H1 (cell line): ENCODE data around the gene SH2D4B. TPM values are rescaled to one million over a fixed set of nuclear protein-coding genes. Genes with fewer than 3 reads are reported as not detected.

Experiments used
- CTCF ChIA-PET: fragments of 300-600 bp; sonication (Branson Sonifier 250); formaldehyde crosslinking; loops from one replicate; lab custom pipeline; 2021; ENCODE audit not compliant: partially characterized antibody; lab: Charles Lee
- POLR2A ChIA-PET: fragments of 300-600 bp; sonication (Branson Sonifier 250); formaldehyde crosslinking; loops from one replicate; lab custom pipeline; 2021; ENCODE audit warnings: inconsistent platforms; ENCODE audit not compliant: partially characterized antibody; lab: Charles Lee
- DNase-seq, 2 experiments: peaks; one replicate each; pipeline versions ENCODE4 v3.0.0 to v3.0.0-alpha.2; 2010 to 2022; ENCODE audit warnings: low spot score in 2 of 2, low read depth in 1 of 2, mixed read lengths in 1 of 2
- FAIRE-seq: peaks from 2 replicates; lab custom pipeline; 2011; peaks lifted over from hg19 to GRCh38; lab: Jason Lieb, UNC
- H2AFZ ChIP-seq: 2 replicates; pipeline ENCODE4 v1.8.1; 2012; ENCODE audit warnings: low read length, inconsistent platforms
- H2AK5ac ChIP-seq: 2 replicates; pipeline ENCODE4 v1.6.1; 2013; ENCODE audit warnings: low read depth, low read length
- H2BK120ac ChIP-seq: replicated peaks from 2 replicates; pipeline ENCODE3; 2013; ENCODE audit warnings: low read depth, low read length, inconsistent platforms
- H2BK12ac ChIP-seq: 2 replicates; pipeline ENCODE4 v1.6.1; 2013; ENCODE audit warnings: low read depth, low read length
- H2BK15ac ChIP-seq: 2 replicates; pipeline ENCODE4 v1.6.1; 2013; ENCODE audit warnings: low read length
- H2BK20ac ChIP-seq: 2 replicates; pipeline ENCODE4 v1.6.1; 2013; ENCODE audit warnings: low read length
- H2BK5ac ChIP-seq: 2 replicates; pipeline ENCODE4 v1.6.1; 2013; ENCODE audit warnings: low read depth, low read length
- H3K14ac ChIP-seq: 2 replicates; pipeline ENCODE4 v1.6.1; 2013; ENCODE audit warnings: inconsistent platforms; ENCODE audit not compliant: insufficient read length
- H3K18ac ChIP-seq: 2 replicates; pipeline ENCODE4 v1.6.1; 2013; ENCODE audit warnings: low read length; ENCODE audit errors: extremely low read depth
- H3K23ac ChIP-seq: 2 replicates; pipeline ENCODE4 v1.6.1; 2013; ENCODE audit warnings: inconsistent platforms; ENCODE audit not compliant: insufficient read length
- H3K23me2 ChIP-seq: 2 replicates; pipeline ENCODE4 v1.6.1; 2013; ENCODE audit warnings: low read depth, low read length
- H3K27ac ChIP-seq: 2 replicates; pipeline ENCODE4 v1.6.1; 2011; ENCODE audit warnings: low read depth, low read length, inconsistent platforms
- H3K27me3 ChIP-seq, 4 experiments: replicated peaks in 1 of 4; 1 replicate in 1 of 4; 2 replicates in 3 of 4; pipeline versions ENCODE4 v1.6.1 to v1.8.1; 2011 to 2013; ENCODE audit warnings: low read length in 3 of 4, mild to moderate bottlenecking in 3 of 4, inconsistent platforms in 2 of 4, mixed read lengths in 2 of 4, moderate library complexity in 1 of 4; ENCODE audit not compliant: control insufficient read depth in 3 of 4, insufficient read depth in 3 of 4; ENCODE audit errors: extremely low read depth in 1 of 4
- H3K36me3 ChIP-seq, 4 experiments: 2 replicates each; pipeline versions ENCODE4 v1.6.1 to v1.8.1; 2011 to 2013; ENCODE audit warnings: mild to moderate bottlenecking in 4 of 4, low read length in 3 of 4, moderate library complexity in 2 of 4, control low read depth in 1 of 4, inconsistent platforms in 1 of 4; ENCODE audit not compliant: insufficient read depth in 4 of 4, control insufficient read depth in 2 of 4
- H3K4ac ChIP-seq: replicated peaks from 2 replicates; pipeline ENCODE3; 2013; ENCODE audit warnings: low read length, low read depth, mixed read lengths, inconsistent platforms; ENCODE audit not compliant: insufficient read length
- H3K4me1 ChIP-seq, 4 experiments: replicated peaks in 1 of 4; 1 replicate in 1 of 4; 2 replicates in 3 of 4; pipeline versions ENCODE4 v1.6.1 to v1.8.1; 2011 to 2013; ENCODE audit warnings: low read length in 3 of 4, inconsistent platforms in 2 of 4, mixed read lengths in 1 of 4; ENCODE audit not compliant: insufficient read depth in 4 of 4, control insufficient read depth in 3 of 4
- H3K4me2 ChIP-seq, 2 experiments: 2 replicates each; pipeline versions ENCODE4 v1.6.1 to v1.8.1; 2011 to 2013; ENCODE audit warnings: low read depth in 2 of 2, low read length in 2 of 2, control low read depth in 1 of 2, inconsistent platforms in 1 of 2, mild to moderate bottlenecking in 1 of 2; ENCODE audit not compliant: insufficient read depth in 1 of 2
- H3K4me3 ChIP-seq, 4 experiments: fragments of 200-600, 300-600 bp in 1 of 4; sonication (generic), shearing (Covaris generic), sonication (Bioruptor Twin) in 1 of 4; 2 replicates each; pipeline versions ENCODE4 v1.5.1 to v1.8.1; 2011 to 2016; ENCODE audit warnings: low read length in 4 of 4, low read depth in 3 of 4, control low read depth in 2 of 4, inconsistent platforms in 2 of 4, mild to moderate bottlenecking in 2 of 4, mixed read lengths in 1 of 4, moderate library complexity in 1 of 4; ENCODE audit not compliant: insufficient read depth in 2 of 4; ENCODE audit errors: extremely low read depth in 1 of 4
- H3K56ac ChIP-seq: replicated peaks from 2 replicates; pipeline ENCODE3; 2013; ENCODE audit warnings: low read depth, mild to moderate bottlenecking, mixed read lengths, low read length, inconsistent platforms; ENCODE audit not compliant: insufficient read length
- H3K79me1 ChIP-seq: 2 replicates; pipeline ENCODE4 v1.6.1; 2013; ENCODE audit warnings: low read depth, low read length, control low read depth
- H3K79me2 ChIP-seq, 2 experiments: 2 replicates each; pipeline versions ENCODE4 v1.6.1 to v1.8.1; 2012 to 2013; ENCODE audit warnings: low read length in 2 of 2, mild to moderate bottlenecking in 2 of 2, inconsistent platforms in 1 of 2; ENCODE audit not compliant: insufficient read depth in 2 of 2, control insufficient read depth in 1 of 2
- H3K9ac ChIP-seq, 4 experiments: replicated peaks in 1 of 4; 1 replicate in 1 of 4; 2 replicates in 3 of 4; pipeline versions ENCODE4 v1.6.1 to v1.8.1; 2011 to 2013; ENCODE audit warnings: low read depth in 3 of 4, low read length in 3 of 4, control low read depth in 2 of 4, mild to moderate bottlenecking in 2 of 4, moderate library complexity in 2 of 4, inconsistent platforms in 1 of 4; ENCODE audit errors: extremely low read depth in 1 of 4
- H3K9me3 ChIP-seq, 2 experiments: 2 replicates each; pipeline versions ENCODE4 v1.6.1 to v1.8.1; 2012 to 2013; ENCODE audit warnings: mild to moderate bottlenecking in 2 of 2, moderate library complexity in 2 of 2, control low read depth in 1 of 2, inconsistent platforms in 1 of 2, low read depth in 1 of 2, low read length in 1 of 2, mixed read lengths in 1 of 2; ENCODE audit not compliant: insufficient read depth in 2 of 2
- H4K20me1 ChIP-seq, 2 experiments: replicated peaks in 1 of 2; 2 replicates each; pipeline versions ENCODE3 to v1.8.1; 2011 to 2013; ENCODE audit warnings: inconsistent platforms in 2 of 2, low read length in 2 of 2, mild to moderate bottlenecking in 1 of 2; ENCODE audit not compliant: insufficient read depth in 2 of 2, control insufficient read depth in 1 of 2
- H4K5ac ChIP-seq: 2 replicates; pipeline ENCODE4 v1.6.1; 2013; ENCODE audit warnings: low read length, low read depth, mixed read lengths, inconsistent platforms; ENCODE audit not compliant: insufficient read length
- H4K8ac ChIP-seq: 2 replicates; pipeline ENCODE4 v1.8.0; 2013; ENCODE audit warnings: mild to moderate bottlenecking, moderate library complexity, low read length, inconsistent platforms; ENCODE audit not compliant: insufficient read depth; ENCODE audit errors: extremely low read depth
- H4K91ac ChIP-seq: replicated peaks from 2 replicates; pipeline ENCODE3; 2013; ENCODE audit warnings: low read length, mixed read lengths, inconsistent platforms; ENCODE audit not compliant: insufficient read length
- ATF2 ChIP-seq: IDR thresholded peaks from 2 replicates; pipeline ENCODE4 v1.6.1; 2012; ENCODE audit warnings: low read length, inconsistent platforms
- BRCA1 ChIP-seq: IDR thresholded peaks from 2 replicates; pipeline ENCODE4 v1.6.1; 2012; ENCODE audit warnings: low read depth, low read length, improper control_type of control experiment
- CBX5 ChIP-seq: fragments of 300-800, 300-1000 bp; sonication (generic); IDR thresholded peaks from 2 replicates; pipeline ENCODE4 v1.7.1; 2016; ENCODE audit warnings: antibody characterized with exemption, low read length, low read depth
- E2F6 ChIP-seq: IDR thresholded peaks from 2 replicates; pipeline ENCODE4 v1.6.1; 2012; ENCODE audit warnings: inconsistent platforms
- KDM1A ChIP-seq: fragments of 200-600, 300-600 bp; sonication (generic); IDR thresholded peaks from 2 replicates; pipeline ENCODE4 v1.7.1; 2016; ENCODE audit warnings: mild to moderate bottlenecking, low read length, borderline replicate concordance
- SP1 ChIP-seq: IDR thresholded peaks from 2 replicates; pipeline ENCODE4 v1.6.1; 2011; ENCODE audit warnings: low read depth, low read length
- ZNF274 ChIP-seq: IDR thresholded peaks from 2 replicates; pipeline ENCODE4 v1.7.0; 2012; ENCODE audit warnings: low read length, borderline replicate concordance; ENCODE audit errors: extremely low read depth
- WGBS, 2 experiments: shearing (Covaris generic) in 1 of 2; methylation state at CpG; one replicate each; pipeline versions ENCODE4 v1.1.6 to v1.1.7; 2013 to 2015; ENCODE audit warnings: low lambda C conversion rate in 2 of 2, mixed read lengths in 2 of 2, inconsistent platforms in 1 of 2, low coverage in 1 of 2, missing lambda C conversion rate in 1 of 2; ENCODE audit not compliant: insufficient replicate concordance in 2 of 2, insufficient coverage in 1 of 2, insufficient read length in 1 of 2; ENCODE audit errors: extremely low coverage in 1 of 2, missing lambda C conversion rate in 1 of 2; 5-methylcytosine and 5-hydroxymethylcytosine counted together
- polyA plus RNA-seq, 7 experiments: library from polyadenylated mRNA; depleted of rRNA in 3 of 7; stranded (reverse) in 5 of 7; unstranded in 2 of 7; fragments of >200 nt in 5 of 7; fragments of 200-250 nt in 2 of 7; gene quantifications; 1 replicate in 5 of 7; 2 replicates in 1 of 7; 4 replicates in 1 of 7; pipeline versions ENCODE4 v1.2.1 to v1.2.3, GENCODE V29; 2011 to 2013; ENCODE audit warnings: missing spikeins in 2 of 7, mixed read lengths in 2 of 7
- total RNA-seq: library from RNA; stranded (reverse); fragmentation: NEBNext Ultra II Directional; extraction: Animal tissue kit (Norgen Biotek cat#: 25700); gene quantifications from 2 replicates; pipeline ENCODE4 v1.2.1, GENCODE V29; 2021

The SH2D4B gene
- total and polyA plus RNA-seq, 2 of the 8 experiments (the other 6 are each of a cell fraction or from before 2014, with no cell fraction given): 0.06 to 0.13 TPM

GRCh38 chr10:80492848-80493521 lies 44.7 kb upstream of the SH2D4B start:
- Histone ChIP-seq H3K4ac (no peak overlapping the region), H3K79me2 (peaks cover 9 to 79% of the 10 kb centered on the region in 2 experiments; a peak in 3 of 4 replicates), H3K9me3 (no peaks in the 10 kb centered on the region), H2BK12ac (no peak overlapping the region), H2AFZ (no peak overlapping the region), H3K9ac (no peak overlapping the region), H3K4me3 (no peak overlapping the region), H3K4me1 (peaks cover 0 to 7% (median 3%) of the 10 kb centered on the region in 4 experiments; a peak in 3 of 7 replicates), H3K79me1 (peaks cover 19% of the 10 kb centered on the region), H3K27me3 (no peaks in the 10 kb centered on the region), H4K5ac (no peak overlapping the region), H2BK120ac (no peak overlapping the region), H3K14ac (no peak overlapping the region), H3K23ac (no peak overlapping the region), H2BK20ac (no peak overlapping the region), H2AK5ac (no peak overlapping the region), H4K20me1 (peaks cover under 1 to 21% of the 10 kb centered on the region in 2 experiments), H3K27ac (no peak overlapping the region), H3K56ac (no peak overlapping the region), H4K8ac (no peak overlapping the region), H3K18ac (no peak overlapping the region), H2BK5ac (no peak overlapping the region), H3K23me2 (no peaks in the 10 kb centered on the region), H3K36me3 (peaks cover 0 to 15% (median 2%) of the 10 kb centered on the region in 4 experiments; a peak in 4 of 8 replicates), H2BK15ac (no peak overlapping the region), H3K4me2 (no peak overlapping the region), H4K91ac (no peak overlapping the region)
- ChIA-PET POLR2A (interaction anchor here (0.9 kb wide), 1 partner anchor 30 kb away, joined by 3 read pairs; no protein-coding TSS in a partner anchor), CTCF (interaction anchor here (0.6 to 6.3 kb wide), 6 partner anchors 11 to 49 kb away, joined by 3 to 66 read pairs (median 4); no protein-coding TSS in a partner anchor)
- DNase-seq: no peak
- 88% methylated on average over 6 of the region's 6 CpGs; no CpG with 5 or more reads in 1 of the 2 experiments for WGBS, 2 experiments
- no peak for FAIRE-seq
- TF ChIP-seq ZNF274 (no peak), KDM1A (no peak), SP1 (no peak), ATF2 (no peak), BRCA1 (no peak), CBX5 (no peak), E2F6 (no peak)
